Common myeloid progenitor, CD34-positive (primary cell): ENCODE measurements around the gene SMARCD1.
A peak's percentile ranks its signal among the peaks of the same experiment; 100 is the strongest.

Experiments used
- CTCF ChIA-PET: fragments of 350-600 bp; sonication (Branson Sonifier 250); formaldehyde crosslinking; loops from one replicate; lab custom pipeline; 2021; ENCODE audit warnings: antibody characterized with exemption; lab: Charles Lee
- POLR2A ChIA-PET: fragments of 350-600 bp; sonication (Branson Sonifier 250); formaldehyde crosslinking; loops from one replicate; lab custom pipeline; 2021; ENCODE audit warnings: antibody characterized with exemption; lab: Charles Lee
- DNase-seq, 3 donors: peaks; one replicate each; pipeline versions ENCODE4 v3.0.0 to v3.0.0-alpha.2; 2013
- H3K27ac ChIP-seq, 2 experiments: 1 replicate in 1 of 2; 2 replicates in 1 of 2; pipeline ENCODE4 v1.7.0; 2013; ENCODE audit warnings: inconsistent platforms in 2 of 2, low read length in 2 of 2, mild to moderate bottlenecking in 2 of 2, low read depth in 1 of 2, moderate library complexity in 1 of 2; ENCODE audit not compliant: severe bottlenecking in 2 of 2, insufficient read depth in 1 of 2, poor library complexity in 1 of 2
- H3K27me3 ChIP-seq, 5 experiments: replicated peaks in 2 of 5; 1 replicate in 3 of 5; 2 replicates in 2 of 5; pipeline versions ENCODE4 v1.6.1 to v1.7.0; 2013; ENCODE audit warnings: low read length in 4 of 5, mild to moderate bottlenecking in 2 of 5, moderate library complexity in 2 of 5, inconsistent platforms in 1 of 5; ENCODE audit not compliant: insufficient read depth in 5 of 5, control insufficient read depth in 4 of 5
- H3K36me3 ChIP-seq, 4 experiments: 1 replicate in 2 of 4; 2 replicates in 2 of 4; pipeline versions ENCODE4 v1.6.1 to v1.7.0; 2013; ENCODE audit warnings: low read length in 3 of 4, control low read depth in 1 of 4, mild to moderate bottlenecking in 1 of 4; ENCODE audit not compliant: control insufficient read depth in 4 of 4, insufficient read depth in 4 of 4
- H3K4me1 ChIP-seq, 4 experiments: 1 replicate in 3 of 4; 2 replicates in 1 of 4; pipeline versions ENCODE4 v1.6.1 to v1.7.1; 2013; ENCODE audit warnings: low read length in 3 of 4, mild to moderate bottlenecking in 3 of 4, control low read depth in 1 of 4, inconsistent platforms in 1 of 4, moderate library complexity in 1 of 4; ENCODE audit not compliant: control insufficient read depth in 4 of 4, insufficient read depth in 4 of 4; ENCODE audit errors: control extremely low read depth in 1 of 4
- H3K4me3 ChIP-seq, 7 experiments: 1 replicate in 4 of 7; 2 replicates in 3 of 7; pipeline versions ENCODE4 v1.5.1 to v1.7.0; 2013; ENCODE audit warnings: mild to moderate bottlenecking in 7 of 7, low read length in 6 of 7, moderate library complexity in 6 of 7, inconsistent platforms in 2 of 7, low read depth in 2 of 7, control low read depth in 1 of 7; ENCODE audit not compliant: insufficient read depth in 4 of 7, control insufficient read depth in 1 of 7; ENCODE audit errors: extremely low read depth in 1 of 7
- H3K9me3 ChIP-seq, 5 experiments: 1 replicate in 4 of 5; 2 replicates in 1 of 5; pipeline versions ENCODE4 v1.6.1 to v1.7.1; 2013; ENCODE audit warnings: low read length in 4 of 5, mild to moderate bottlenecking in 2 of 5, inconsistent platforms in 1 of 5, low read depth in 1 of 5, moderate library complexity in 1 of 5; ENCODE audit not compliant: control insufficient read depth in 4 of 5, insufficient read depth in 2 of 5; ENCODE audit errors: control extremely low read depth in 1 of 5
- WGBS: methylation state at CpG from one replicate; pipeline ENCODE4 v1.1.5; 2013; ENCODE audit not compliant: insufficient coverage; 5-methylcytosine and 5-hydroxymethylcytosine counted together

The SMARCD1 gene

GRCh38 chr12:50069539-50069938 lies 15.6 kb upstream of the SMARCD1 start:
- H3K4me3 ChIP-seq = no peak overlapping the region
- POLR2A ChIA-PET = interaction anchor here (0.6 kb wide), 1 partner anchor 331 kb away, joined by 4 read pairs; no protein-coding TSS in a partner anchor

GRCh38 chr12:50070314-50071060 lies 14.7 kb upstream of the SMARCD1 start:
- Histone ChIP-seq H3K9me3 (no peaks in the 10 kb centered on the region), H3K36me3 (no peaks in the 10 kb centered on the region), H3K27me3 (peaks cover 0 to 8% (median 6%) of the 10 kb centered on the region in 5 experiments), H3K4me3 (no peak overlapping the region), H3K27ac (no peak overlapping the region), H3K4me1 (peaks cover 0 to 21% (median 0%) of the 10 kb centered on the region in 4 experiments)
- 47% methylated on average over 4 of the region's 9 CpGs for WGBS
- CTCF ChIA-PET = interaction anchor here (0.7 to 14.7 kb wide), 30 partner anchors 9 to 252 kb away, joined by 3 to 269 read pairs (median 6); partner anchors contain the start of genes AQP5, AQP6, COX14 and RACGAP1
- POLR2A ChIA-PET = interaction anchor here (0.6 kb wide), 2 partner anchors 21 to 436 kb away, joined by 4 to 7 read pairs; no protein-coding TSS in a partner anchor
- peak; percentile 82 to 88 (median 82) for DNase-seq

More at GRCh38 chr12:50069539-50069938, 15.6 kb upstream of the SMARCD1 start:
- H3K4me1 ChIP-seq = peaks cover 0 to 21% (median 0%) of the 10 kb centered on the region in 4 experiments
- no peak overlapping the region for H3K27ac ChIP-seq
- 100% methylated on average over 1 of the region's 3 CpGs for WGBS
- no peak for DNase-seq
- no peaks in the 10 kb centered on the region for H3K36me3 ChIP-seq
- H3K27me3 ChIP-seq = peaks cover 0 to 9% (median 6%) of the 10 kb centered on the region in 5 experiments
- no peaks in the 10 kb centered on the region for H3K9me3 ChIP-seq
- CTCF ChIA-PET = interaction anchor here (0.5 to 14.7 kb wide), 15 partner anchors 9 to 1057 kb away, joined by 3 to 269 read pairs (median 13); partner anchors contain the start of genes AQP5, AQP6 and SMARCD1

DNA sequence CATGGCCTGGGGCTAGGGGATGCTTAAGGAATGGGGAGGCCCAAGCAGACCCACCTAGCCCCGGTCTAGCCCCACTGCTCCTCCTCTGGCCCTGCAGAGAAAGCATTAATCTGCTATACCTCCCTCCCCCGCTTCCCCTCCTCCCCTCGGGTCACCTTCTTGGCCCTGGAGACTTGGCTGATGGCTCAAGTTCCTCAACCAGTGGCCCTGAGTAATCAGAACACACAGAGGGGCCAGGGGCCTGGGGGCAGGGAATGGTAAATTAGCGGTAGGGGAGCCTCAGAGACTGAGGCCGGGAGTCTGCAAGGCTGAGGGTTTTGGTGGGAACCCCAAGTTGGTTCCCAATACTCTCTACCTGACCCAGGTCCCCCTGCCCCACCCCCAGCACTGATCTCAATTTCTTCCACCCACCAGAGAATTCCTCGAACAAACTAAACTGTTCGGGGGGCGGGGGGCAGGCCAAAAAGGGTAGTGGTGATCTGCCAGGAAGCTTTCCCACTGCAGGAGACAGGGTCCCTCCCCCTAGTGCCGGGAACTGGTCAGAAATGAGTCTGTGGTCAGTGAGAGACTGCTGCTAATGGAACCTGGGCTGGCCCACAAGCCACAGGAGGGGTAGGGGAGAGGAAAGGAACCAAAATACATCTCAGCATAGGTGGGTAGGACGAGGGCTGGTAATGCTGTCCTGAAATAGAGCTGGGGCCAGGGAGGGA lies 12.8 kb upstream of the SMARCD1 start:
- no peaks in the 10 kb centered on the region for H3K9me3 ChIP-seq
- POLR2A ChIA-PET = no interaction called here
- H3K36me3 ChIP-seq = no peaks in the 10 kb centered on the region
- H3K4me1 ChIP-seq = peaks cover 0 to 21% (median 0%) of the 10 kb centered on the region in 4 experiments
- WGBS = 50% methylated on average over 4 of the region's 10 CpGs
- DNase-seq = no peak
- H3K27ac ChIP-seq = no peak overlapping the region
- CTCF ChIA-PET = interaction anchor here (0.6 to 14.7 kb wide), 13 partner anchors 8 to 242 kb away, joined by 3 to 269 read pairs (median 10); partner anchors contain the start of genes AQP5, AQP6, RACGAP1 and SMARCD1
- peaks cover 0 to 6% (median 5%) of the 10 kb centered on the region in 5 experiments for H3K27me3 ChIP-seq
- no peak overlapping the region for H3K4me3 ChIP-seq

DNA sequence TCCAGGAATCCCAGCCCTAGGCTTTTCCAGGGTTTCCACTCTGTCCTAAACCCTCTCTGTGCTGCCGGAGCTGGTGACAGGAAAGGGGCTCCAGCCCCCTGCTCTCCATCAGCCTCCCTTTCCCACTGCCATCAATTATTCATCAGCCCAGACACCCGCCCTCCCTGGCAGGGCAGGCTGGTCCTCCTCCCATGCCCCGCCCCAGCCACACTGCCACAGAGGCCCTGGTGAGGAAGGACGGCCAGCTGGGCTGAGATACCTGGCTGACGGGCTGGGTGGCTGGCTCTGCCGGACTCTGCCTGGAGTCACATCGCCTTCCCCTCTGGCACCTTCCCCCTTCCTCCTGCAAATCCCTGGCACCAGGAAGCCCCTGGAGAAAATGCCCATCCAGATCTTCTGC lies 11.9 kb upstream of the SMARCD1 start:
- Histone ChIP-seq H3K27me3 (peaks cover 0 to 6% (median 5%) of the 10 kb centered on the region in 5 experiments), H3K9me3 (no peaks in the 10 kb centered on the region), H3K4me3 (no peak overlapping the region), H3K36me3 (no peaks in the 10 kb centered on the region), H3K27ac (no peak overlapping the region), H3K4me1 (peaks cover 0 to 21% (median 0%) of the 10 kb centered on the region in 4 experiments)
- WGBS = 86% methylated on average over 7 of the region's 7 CpGs
- ChIA-PET POLR2A (no interaction called here), CTCF (interaction anchor here (0.6 to 6.9 kb wide), 10 partner anchors 9 to 242 kb away, joined by 3 to 51 read pairs (median 5); partner anchors contain the start of gene COX14)
- no peak for DNase-seq

- POLR2A ChIA-PET = no interaction called here
- H3K9me3 ChIP-seq = no peaks in the 10 kb centered on the region
- H3K4me3 ChIP-seq = no peak overlapping the region
- H3K36me3 ChIP-seq = no peaks in the 10 kb centered on the region
- no peak for DNase-seq
- WGBS = 86% methylated on average over 9 of the region's 10 CpGs
- H3K4me1 ChIP-seq = peaks cover 0 to 21% (median 0%) of the 10 kb centered on the region in 4 experiments
- peaks cover 0 to 6% (median 3%) of the 10 kb centered on the region in 5 experiments for H3K27me3 ChIP-seq
- no peak overlapping the region for H3K27ac ChIP-seq
- CTCF ChIA-PET = interaction anchor here (0.6 to 6.9 kb wide), 17 partner anchors 9 to 241 kb away, joined by 3 to 37 read pairs (median 4); partner anchors contain the start of gene COX14
Observed at GRCh38 chr12:50073712-50074111, 11.4 kb upstream of the SMARCD1 start.

GRCh38 chr12:50074936-50075807 lies 10.0 kb upstream of the SMARCD1 start:
- no peaks in the 10 kb centered on the region for H3K9me3 ChIP-seq
- H3K27me3 ChIP-seq = peaks cover 0 to 6% (median 3%) of the 10 kb centered on the region in 5 experiments
- POLR2A ChIA-PET = no interaction called here
- WGBS = 18% methylated on average over 8 of the region's 9 CpGs
- H3K4me3 ChIP-seq = no peak overlapping the region
- H3K27ac ChIP-seq = no peak overlapping the region
- CTCF ChIA-PET = interaction anchor here (0.7 to 6.9 kb wide), 26 partner anchors 8 to 240 kb away, joined by 3 to 37 read pairs (median 4); partner anchors contain the start of genes COX14 and SMARCD1
- DNase-seq = peak; percentile 71 to 79 (median 72)
- no peaks in the 10 kb centered on the region for H3K36me3 ChIP-seq
- H3K4me1 ChIP-seq = peaks cover 0 to 19% (median 0%) of the 10 kb centered on the region in 4 experiments
